GM23338 (cell line): Measurements from ENCODE around the gene TPP1. TPM values are rescaled to one million over a fixed set of nuclear protein-coding genes. Genes with fewer than 3 reads are reported as not detected.

Experiments
- EZH2 ChIP-seq: fragments of 200-600 bp; sonication (generic); IDR thresholded peaks from one replicate; pipeline ENCODE4 v1.8.0; 2017; ENCODE audit warnings: antibody characterized with exemption, mild to moderate bottlenecking, low read depth; ENCODE audit not compliant: unreplicated experiment
- ZNF114 ChIP-seq: fragments of 250-450 bp; sonication (Bioruptor Pico); IDR thresholded peaks from 2 replicates; pipeline ENCODE4 v1.5.0; 2020; ENCODE audit warnings: mild to moderate bottlenecking, moderate library complexity
- polyA plus RNA-seq: library from polyadenylated mRNA; unstranded; fragments of >200 nt; fragmentation: Nextera tagmentation; extraction: Ambion mirVana; gene quantifications from 2 replicates; pipeline ENCODE4 v1.2.1, GENCODE V29; 2016
- total RNA-seq: library from RNA; depleted of rRNA; stranded (reverse); fragments of >200 nt; shearing (Covaris generic); gene quantifications from 2 replicates; pipeline ENCODE4 v1.2.3, GENCODE V29; 2014
- TF ChIP-seq, protein P1 (sequence below): fragments of 250-450 bp; sonication (Bioruptor Pico); IDR thresholded peaks from 2 replicates; pipeline ENCODE4 v1.5.0; 2020; ENCODE audit warnings: mild to moderate bottlenecking, moderate library complexity
- TF ChIP-seq, protein P2 (sequence below): IDR thresholded peaks from one replicate; pipeline ENCODE4 v1.6.1; 2018; ENCODE audit warnings: antibody characterized with exemption; ENCODE audit not compliant: unreplicated experiment

The TPP1 gene
- total and polyA plus RNA-seq, 2 experiments from 2014 or later = 21.7 to 49.7 TPM

DNA sequence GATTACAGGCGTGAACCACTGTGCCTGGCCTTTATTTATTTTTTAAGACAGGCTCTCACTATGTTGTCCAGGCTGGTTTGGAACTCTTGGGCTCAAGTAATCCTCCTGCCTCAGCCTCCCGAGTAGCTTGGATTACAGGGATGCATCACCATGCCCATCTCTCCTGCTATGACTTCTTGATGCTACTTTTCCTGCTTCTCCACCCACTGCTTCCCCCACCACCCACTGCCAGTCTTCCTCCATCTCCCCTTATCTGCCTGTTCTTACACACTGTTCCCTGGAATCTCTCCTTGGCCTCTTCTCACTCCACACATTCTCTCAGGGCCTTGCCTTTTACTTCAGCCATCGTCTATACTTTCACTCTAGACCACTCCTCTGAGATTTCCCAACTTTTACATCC lies 17.3 kb upstream of the TPP1 start (continued):
- TF ChIP-seq, protein P1, sequence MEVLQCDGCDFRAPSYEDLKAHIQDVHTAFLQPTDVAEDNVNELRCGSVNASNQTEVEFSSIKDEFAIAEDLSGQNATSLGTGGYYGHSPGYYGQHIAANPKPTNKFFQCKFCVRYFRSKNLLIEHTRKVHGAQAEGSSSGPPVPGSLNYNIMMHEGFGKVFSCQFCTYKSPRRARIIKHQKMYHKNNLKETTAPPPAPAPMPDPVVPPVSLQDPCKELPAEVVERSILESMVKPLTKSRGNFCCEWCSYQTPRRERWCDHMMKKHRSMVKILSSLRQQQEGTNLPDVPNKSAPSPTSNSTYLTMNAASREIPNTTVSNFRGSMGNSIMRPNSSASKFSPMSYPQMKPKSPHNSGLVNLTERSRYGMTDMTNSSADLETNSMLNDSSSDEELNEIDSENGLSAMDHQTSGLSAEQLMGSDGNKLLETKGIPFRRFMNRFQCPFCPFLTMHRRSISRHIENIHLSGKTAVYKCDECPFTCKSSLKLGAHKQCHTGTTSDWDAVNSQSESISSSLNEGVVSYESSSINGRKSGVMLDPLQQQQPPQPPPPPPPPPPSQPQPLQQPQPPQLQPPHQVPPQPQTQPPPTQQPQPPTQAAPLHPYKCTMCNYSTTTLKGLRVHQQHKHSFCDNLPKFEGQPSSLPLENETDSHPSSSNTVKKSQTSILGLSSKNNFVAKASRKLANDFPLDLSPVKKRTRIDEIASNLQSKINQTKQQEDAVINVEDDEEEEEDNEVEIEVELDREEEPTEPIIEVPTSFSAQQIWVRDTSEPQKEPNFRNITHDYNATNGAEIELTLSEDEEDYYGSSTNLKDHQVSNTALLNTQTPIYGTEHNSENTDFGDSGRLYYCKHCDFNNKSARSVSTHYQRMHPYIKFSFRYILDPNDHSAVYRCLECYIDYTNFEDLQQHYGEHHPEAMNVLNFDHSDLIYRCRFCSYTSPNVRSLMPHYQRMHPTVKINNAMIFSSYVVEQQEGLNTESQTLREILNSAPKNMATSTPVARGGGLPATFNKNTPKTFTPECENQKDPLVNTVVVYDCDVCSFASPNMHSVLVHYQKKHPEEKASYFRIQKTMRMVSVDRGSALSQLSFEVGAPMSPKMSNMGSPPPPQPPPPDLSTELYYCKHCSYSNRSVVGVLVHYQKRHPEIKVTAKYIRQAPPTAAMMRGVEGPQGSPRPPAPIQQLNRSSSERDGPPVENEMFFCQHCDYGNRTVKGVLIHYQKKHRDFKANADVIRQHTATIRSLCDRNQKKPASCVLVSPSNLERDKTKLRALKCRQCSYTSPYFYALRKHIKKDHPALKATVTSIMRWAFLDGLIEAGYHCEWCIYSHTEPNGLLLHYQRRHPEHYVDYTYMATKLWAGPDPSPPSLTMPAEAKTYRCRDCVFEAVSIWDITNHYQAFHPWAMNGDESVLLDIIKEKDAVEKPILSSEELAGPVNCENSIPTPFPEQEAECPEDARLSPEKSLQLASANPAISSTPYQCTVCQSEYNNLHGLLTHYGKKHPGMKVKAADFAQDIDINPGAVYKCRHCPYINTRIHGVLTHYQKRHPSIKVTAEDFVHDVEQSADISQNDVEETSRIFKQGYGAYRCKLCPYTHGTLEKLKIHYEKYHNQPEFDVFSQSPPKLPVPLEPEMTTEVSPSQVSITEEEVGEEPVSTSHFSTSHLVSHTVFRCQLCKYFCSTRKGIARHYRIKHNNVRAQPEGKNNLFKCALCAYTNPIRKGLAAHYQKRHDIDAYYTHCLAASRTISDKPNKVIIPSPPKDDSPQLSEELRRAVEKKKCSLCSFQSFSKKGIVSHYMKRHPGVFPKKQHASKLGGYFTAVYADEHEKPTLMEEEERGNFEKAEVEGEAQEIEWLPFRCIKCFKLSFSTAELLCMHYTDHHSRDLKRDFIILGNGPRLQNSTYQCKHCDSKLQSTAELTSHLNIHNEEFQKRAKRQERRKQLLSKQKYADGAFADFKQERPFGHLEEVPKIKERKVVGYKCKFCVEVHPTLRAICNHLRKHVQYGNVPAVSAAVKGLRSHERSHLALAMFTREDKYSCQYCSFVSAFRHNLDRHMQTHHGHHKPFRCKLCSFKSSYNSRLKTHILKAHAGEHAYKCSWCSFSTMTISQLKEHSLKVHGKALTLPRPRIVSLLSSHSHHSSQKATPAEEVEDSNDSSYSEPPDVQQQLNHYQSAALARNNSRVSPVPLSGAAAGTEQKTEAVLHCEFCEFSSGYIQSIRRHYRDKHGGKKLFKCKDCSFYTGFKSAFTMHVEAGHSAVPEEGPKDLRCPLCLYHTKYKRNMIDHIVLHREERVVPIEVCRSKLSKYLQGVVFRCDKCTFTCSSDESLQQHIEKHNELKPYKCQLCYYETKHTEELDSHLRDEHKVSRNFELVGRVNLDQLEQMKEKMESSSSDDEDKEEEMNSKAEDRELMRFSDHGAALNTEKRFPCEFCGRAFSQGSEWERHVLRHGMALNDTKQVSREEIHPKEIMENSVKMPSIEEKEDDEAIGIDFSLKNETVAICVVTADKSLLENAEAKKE (CRISPR knock-in tag) = no peak
- TF ChIP-seq, protein P2, sequence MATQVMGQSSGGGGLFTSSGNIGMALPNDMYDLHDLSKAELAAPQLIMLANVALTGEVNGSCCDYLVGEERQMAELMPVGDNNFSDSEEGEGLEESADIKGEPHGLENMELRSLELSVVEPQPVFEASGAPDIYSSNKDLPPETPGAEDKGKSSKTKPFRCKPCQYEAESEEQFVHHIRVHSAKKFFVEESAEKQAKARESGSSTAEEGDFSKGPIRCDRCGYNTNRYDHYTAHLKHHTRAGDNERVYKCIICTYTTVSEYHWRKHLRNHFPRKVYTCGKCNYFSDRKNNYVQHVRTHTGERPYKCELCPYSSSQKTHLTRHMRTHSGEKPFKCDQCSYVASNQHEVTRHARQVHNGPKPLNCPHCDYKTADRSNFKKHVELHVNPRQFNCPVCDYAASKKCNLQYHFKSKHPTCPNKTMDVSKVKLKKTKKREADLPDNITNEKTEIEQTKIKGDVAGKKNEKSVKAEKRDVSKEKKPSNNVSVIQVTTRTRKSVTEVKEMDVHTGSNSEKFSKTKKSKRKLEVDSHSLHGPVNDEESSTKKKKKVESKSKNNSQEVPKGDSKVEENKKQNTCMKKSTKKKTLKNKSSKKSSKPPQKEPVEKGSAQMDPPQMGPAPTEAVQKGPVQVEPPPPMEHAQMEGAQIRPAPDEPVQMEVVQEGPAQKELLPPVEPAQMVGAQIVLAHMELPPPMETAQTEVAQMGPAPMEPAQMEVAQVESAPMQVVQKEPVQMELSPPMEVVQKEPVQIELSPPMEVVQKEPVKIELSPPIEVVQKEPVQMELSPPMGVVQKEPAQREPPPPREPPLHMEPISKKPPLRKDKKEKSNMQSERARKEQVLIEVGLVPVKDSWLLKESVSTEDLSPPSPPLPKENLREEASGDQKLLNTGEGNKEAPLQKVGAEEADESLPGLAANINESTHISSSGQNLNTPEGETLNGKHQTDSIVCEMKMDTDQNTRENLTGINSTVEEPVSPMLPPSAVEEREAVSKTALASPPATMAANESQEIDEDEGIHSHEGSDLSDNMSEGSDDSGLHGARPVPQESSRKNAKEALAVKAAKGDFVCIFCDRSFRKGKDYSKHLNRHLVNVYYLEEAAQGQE = no peak
- TF ChIP-seq EZH2 (no peak), ZNF114 (CRISPR knock-in tag) (no peak)
